NCI-H446 treated with DMSO at 0.1 percent for 48 hours (cell line): ENCODE data around the gene PAH.

Experiments
- DNase-seq: peaks from one replicate; lab custom pipeline; 2025; lab: John Stamatoyannopoulos, UW

PAH gene

DNA sequence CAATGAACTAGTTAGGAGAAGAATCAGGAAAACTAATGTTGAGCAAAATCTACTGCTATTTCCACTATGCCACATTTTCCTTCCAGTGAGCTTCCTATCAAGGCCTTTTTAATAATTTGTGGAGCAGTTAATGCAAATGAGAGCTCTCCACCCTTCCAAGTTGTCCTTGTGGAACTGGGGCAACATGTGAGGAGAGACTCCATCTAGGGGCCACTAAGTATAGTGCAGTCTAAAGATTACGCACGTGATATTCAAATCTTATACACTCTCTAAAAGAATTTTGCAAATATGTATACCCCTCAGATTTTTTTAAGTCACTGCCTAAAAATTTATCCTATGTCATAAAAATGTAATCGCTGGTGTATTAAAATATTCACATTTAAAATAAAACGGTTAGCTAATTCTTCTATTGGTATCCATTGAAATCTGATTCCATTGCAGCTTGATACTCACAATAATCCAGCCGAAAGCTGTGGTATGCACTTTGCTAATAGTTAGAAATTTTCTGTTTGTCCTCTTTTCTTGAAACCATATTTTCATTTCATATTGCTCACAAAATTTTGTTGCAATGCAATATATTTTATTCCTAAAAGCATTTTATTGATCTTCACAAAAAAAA lies 100.1 kb downstream of the PAH start:
- no peak for DNase-seq

DNA sequence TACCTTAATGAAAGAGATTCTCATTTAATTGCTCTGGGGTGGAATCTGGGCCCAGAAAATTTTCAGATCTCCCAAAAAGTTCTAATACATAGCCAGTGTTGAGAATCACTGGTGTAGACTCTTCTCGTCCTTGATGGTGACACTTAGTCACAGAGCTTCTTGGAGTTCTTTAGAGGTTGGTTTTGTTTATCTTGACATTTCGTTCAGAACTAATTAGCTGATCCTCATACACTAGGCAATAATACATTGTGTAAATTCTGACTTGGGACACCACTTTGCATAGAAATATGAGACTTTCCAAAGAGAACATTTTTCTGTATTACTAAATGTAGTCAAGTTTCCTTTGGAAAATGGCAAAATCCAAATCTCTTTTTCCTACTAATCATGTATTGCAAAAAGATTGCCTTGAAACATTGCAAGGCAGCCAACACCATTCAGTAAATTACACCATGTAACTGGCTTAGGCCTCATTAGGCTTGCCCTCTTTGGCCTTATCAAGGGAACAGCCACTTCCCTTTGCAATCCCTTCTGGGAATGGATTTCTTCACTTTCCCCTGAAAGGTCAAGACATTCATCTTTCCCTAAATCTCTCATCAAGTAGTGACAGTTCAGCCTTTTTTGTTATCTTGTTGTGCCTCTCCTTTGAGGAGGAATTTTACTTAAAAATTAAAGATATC lies 102.2 kb downstream of the PAH start:
- DNase-seq, result no peak

DNA sequence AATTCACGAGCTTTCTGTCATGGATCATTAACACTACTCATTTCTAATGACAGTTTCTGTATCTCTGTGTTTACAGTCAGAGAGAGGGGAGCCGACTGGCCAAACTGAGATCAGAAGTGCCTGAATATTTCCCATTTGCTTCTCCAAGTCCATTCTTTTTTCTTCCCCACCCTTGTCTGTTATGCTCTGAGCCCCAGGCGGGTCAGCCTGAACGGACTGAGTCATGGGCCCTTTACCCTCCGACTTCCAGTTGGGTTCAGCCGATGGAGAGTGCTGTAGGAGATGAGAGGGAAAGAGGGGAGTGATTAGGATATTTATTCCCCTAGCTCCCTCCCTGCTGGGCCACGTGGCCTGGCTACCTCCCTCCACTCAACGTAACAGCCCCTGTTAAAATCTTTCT lies 104.7 kb downstream of the PAH start:
- no peak for DNase-seq

DNA sequence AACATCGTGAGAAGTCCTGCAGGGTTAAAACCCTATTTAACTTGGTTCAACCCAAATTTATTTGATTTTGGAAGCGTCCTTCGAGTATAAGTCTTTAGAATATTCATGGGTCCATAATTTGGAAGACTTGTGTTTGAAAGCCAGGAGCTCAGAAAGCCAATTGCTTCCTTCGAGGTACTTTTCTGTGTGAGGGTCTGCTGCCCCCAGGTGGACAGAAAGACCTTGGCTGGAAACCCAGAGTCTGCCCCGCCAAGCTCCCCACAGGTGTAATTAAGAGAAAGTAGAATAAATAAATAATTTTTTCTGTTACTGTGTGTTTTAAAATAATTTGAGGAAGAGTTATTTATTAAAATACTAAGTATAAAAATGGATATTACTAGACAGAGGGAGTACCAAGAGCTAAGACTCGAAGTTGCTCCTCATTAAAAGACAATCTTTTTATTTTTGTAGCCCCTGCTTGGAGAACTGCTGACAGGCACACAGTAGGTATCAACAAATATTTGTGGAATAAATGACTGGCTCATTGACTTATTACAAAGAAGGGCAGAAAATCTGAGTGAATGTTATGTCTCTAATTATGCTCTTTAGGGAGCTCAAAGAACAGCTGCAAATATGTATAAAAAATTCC lies 105.8 kb downstream of the PAH start:
- DNase-seq, result no peak

DNA sequence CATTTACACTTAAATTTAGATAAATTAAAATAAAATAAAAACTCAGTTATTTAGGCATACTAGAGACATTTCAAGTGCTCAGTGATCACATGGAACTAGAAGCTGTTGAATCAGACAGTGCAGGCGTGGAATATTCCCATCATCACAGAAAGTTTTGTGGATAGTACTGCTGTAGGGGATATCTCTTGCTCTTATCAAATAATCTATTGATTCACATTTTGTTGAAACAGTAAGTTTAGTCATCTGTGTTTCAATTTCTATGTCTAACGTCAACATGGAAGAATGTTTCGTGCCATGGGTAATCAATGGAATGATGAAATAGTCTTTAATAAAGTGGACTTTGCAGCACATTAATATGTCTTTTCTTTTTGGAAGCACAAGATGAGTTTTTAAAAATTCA lies 108.6 kb downstream of the PAH start:
- no peak for DNase-seq

DNA sequence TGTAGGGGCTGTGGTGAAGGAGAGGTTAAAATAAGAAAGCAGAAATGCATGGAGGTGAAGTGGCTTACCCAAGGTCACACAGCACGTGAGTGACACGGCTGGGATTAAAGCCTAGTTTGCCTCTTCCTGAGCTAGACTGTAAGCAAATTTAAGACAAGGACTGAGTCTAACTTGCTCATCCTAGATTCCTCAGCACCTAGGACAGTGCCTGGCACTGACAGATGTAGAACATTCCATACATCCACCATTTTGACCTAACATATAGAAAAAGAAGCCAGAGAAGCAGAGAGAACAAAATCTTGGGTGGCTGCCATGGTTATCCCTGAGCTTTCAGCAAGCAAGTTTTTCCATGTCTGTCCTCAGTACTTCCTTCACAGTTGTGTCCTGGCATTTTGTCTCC lies 110.5 kb downstream of the PAH start:
- DNase-seq, result no peak

DNA sequence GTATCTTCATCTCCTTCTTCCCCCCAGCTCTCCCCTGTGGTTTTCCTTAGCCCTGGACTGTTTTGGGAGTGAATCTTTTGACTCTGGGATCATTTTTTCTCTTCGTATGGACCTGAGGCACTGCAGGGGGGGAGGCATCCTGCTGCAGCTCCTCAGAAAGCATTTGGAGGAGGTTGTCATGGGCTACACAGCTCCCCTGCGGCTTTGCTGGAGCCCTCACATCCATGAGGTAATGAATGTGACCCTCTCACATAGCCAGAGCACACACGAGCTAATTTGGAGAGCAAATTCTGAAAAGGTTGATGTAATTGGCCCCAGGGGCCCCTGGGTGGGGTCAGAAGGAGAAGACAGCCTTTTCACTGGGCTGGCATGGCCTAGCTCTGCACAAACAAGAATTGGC lies 110.9 kb downstream of the PAH start:
- no peak for DNase-seq

DNA sequence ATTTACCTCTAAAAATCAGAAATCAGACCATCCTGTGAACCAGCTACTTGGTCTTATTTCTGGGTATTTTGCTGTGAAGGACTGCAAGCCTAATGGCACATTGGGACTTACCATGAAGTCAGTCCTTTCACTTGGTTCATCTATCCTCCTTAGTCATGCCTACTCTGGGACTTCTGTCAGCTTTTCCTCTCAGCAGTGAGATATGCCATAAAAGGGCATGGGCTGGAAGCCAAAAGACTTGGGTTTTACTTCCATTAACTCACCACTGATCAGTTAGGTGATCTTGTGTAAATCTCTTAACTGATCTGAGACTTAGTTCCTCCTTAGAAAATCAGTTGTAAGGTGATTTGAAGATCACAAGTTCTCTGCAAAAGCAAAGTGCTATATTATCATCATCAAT lies 116.5 kb downstream of the PAH start:
- DNase-seq, result no peak

DNA sequence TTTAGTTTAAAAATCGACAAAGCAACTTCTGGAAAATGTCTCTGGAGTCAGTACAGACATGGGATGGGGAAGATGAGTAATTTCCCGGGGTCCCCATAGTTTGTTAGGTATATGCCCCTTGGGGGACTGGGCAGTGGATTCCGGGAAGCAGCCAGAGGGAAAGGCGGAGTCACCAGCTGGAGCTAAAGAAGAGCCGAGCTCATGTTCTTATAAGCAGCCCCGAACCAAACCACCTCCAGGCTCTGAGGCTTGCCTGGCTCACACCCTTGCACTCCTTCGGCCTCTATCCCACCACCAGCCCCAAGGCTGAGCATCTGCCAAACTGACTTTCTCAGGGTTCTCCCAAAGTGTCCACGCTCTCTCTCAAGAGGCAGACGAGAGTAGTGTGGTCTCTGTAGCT lies 117.8 kb downstream of the PAH start:
- DNase-seq, result no peak

DNA sequence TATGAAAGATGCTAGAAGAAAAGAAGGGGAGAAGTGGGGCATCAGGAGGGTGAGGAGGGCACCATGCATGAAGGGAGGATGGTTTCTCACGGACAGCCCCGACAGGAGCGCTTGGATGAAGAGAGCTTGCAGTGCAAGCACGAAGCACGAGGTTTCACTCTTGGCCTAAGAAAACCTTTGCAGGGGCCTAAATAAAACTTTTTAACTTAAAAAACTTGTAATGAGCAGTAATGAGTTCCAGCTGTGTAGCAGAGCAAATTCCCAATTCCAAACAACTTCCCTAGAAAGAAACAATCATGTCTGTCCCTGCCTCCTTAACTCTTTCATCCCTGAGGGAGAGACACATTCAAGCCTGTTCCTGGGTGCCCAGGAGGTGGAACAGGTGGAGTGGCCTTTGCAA lies 119.5 kb downstream of the PAH start:
- DNase-seq, result no peak

DNA sequence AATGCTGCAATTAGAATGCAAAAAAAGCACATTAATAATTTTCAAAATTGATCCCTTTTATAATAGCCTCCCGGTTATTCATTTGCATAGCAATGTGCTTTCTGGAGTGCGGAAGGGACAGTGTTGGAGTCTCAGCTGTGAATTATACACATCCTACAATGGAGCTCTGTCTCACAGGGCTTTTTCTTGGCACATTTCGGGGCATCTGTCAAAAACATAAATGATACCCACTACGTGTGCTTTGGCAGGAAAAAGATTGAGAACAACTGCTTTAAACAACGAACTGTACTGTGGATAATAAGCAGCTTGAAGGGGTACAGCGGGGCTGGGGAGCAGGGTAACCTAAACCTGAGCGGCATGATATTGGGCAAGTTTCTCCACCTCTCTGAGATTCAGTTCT lies 123.1 kb downstream of the PAH start:
- no peak for DNase-seq
